MV-4-11 (cell line): ENCODE data around the gene NUCKS1.

Experiments
- DNase-seq: peaks from one replicate; lab custom pipeline; 2025; lab: John Stamatoyannopoulos, UW

Gene NUCKS1

DNA sequence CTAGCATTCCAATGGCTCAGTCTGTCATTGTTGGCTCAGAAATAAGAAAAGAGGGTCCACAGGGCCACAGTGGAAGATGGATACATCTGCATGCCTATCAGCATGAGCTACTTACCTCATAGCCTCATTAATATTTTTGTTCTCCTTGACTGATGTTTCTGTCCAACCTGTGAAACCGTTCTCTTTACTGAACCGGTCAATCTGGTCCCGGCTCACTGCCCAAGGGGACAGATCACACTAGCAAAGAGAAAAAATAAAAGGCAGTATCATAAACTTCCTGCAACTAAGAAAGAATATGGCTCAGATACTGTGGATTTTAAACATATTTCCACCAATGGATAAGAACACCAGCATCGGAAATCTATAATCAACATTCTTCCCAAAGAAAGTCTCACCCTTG lies 20.6 kb upstream of the NUCKS1 start:
- no peak for DNase-seq

DNA sequence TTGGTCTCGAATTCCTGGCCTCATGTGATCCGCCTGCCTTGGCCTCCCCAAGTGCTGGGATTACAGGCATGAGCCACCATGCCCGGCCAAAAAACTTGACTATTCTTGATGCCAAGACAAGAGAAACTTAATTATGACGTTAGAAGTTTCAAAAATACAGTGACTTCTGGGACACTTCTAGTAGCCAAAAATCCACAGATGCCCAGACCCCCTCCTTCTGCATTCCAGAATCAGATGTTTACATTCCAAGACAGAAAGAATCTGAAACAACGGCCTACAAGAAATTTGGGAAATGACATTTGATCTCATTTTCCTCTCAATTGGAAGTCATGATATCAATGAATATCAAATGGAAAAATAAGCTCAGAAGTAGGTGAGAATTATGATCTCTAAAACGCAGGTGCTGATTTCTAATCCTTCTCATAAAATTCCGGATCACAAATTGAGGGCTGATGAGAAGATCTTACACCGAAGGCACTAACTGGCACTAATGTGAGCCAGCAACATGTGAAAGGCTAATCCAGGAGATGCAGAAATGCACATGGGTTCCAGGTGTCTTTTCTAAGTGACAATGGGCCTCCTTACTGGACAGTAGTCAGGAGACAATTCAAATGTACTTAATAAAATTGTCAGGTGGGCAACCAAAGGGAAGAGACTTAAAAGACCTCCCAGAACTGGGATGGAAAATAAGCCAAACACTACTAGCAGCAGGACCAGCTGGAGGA lies 19.8 kb upstream of the NUCKS1 start:
- no peak for DNase-seq

DNA sequence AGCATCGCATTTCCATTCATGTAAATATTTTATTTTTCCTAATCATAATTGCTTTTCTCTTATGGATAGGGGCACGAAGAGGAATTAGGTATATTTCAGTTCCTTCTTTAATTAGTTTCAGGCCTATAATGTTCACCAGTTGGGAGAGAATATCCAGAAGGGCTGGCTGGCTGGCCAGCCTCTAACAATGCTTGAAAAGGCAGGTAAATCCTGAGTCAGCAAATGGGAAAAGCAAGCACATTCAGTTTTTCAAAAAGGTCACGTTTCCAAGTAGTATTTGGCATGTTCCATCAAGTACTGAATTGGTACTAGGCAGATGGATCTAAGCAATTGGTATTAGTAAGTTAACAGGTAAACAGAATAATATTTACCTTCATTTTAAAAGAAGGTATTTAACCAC lies 17.3 kb upstream of the NUCKS1 start:
- DNase-seq, result no peak

DNA sequence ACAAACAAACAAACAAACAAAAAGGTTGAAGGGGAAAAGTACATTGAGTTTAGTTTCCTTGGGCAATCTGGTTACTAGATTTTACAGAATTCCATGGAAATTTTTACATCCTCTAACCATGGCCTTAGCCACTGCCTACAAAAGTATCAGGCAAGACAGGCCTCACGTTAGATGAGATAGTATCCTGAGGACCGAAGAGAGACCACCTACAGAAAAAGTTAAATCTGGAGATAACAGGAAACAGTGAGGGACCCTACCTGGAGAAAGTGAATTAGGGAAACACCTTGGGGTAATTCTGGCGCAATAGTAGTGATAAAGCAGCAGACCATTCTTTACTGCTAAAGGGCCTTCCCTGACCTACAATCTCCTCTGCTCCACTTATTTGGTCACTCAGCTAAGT lies 16.6 kb upstream of the NUCKS1 start:
- DNase-seq, result no peak

DNA sequence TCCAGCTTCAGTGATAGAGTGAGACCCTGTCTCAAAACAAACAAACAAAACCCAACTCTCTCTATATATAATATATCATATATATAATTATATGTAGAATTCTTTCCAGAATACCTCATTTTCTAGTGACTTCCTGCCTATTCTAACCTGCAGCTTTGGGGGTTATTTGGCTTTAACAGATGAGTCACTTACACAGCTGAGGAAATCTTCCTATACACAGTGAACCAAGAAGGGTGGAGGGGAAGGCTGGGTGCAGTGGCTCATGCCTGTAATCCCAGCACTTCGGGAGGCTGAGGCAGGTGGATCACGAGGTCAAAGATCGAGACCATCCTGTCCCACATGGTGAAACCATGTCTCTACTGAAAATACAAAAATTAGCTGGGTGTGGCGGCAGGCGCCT lies 16.1 kb upstream of the NUCKS1 start:
- DNase-seq, result no peak

DNA sequence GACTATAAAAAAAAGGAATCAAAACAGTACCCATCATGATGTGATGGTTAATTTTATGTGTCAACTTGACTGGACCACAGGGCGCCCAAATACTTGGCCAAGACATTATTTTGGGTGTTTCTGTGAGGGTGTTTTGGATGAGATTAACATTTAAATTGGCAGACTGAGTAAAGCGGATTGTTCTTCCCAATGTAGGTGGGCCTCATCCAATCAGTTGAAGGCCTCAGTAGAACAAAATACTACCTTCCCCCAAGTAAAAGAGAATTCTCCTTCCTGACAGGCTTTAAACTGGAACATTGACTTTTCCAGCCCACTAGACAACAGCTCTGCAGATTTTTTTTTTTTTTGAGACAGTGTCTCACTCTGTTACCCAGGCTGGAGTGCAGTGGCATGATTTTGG lies 14.6 kb upstream of the NUCKS1 start:
- no peak for DNase-seq

DNA sequence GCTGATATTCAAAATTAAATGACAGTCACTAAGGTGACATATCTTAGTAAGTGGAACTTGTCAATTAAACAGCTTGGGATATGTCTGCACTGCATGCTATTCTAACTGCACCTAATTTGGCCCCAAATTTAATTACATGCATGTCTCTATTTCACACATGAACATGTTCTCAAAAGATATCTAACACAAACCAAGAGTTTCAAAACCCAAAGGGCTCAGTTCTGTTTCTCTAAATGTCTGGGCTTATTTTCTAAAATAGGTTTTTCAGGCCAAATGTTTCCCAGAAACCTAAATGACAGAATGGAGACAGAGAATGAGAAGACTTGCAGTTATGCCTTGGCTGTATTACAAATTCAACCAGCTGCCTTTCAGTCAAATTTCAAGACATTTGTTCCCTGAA lies 14.0 kb upstream of the NUCKS1 start:
- no peak for DNase-seq

DNA sequence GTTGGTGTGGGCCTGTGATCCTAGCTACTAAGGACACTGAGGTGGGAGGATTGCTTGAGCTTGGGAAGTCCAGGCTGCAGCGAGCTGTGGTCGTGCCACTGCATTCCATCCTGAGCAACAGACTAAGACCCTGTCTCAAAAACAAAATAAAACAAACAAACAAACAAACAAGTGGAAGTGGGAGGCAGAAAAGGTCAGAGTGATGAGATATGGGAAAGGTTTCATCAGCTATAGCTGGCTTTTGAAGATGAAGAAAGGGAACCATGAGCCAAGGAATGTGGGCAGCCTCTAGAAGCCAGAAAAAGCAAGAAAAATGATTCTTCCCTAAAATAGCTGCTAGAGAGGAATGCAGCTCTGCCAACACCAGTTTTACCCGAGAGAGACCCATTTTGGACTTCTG lies 10.6 kb upstream of the NUCKS1 start:
- no peak for DNase-seq

DNA sequence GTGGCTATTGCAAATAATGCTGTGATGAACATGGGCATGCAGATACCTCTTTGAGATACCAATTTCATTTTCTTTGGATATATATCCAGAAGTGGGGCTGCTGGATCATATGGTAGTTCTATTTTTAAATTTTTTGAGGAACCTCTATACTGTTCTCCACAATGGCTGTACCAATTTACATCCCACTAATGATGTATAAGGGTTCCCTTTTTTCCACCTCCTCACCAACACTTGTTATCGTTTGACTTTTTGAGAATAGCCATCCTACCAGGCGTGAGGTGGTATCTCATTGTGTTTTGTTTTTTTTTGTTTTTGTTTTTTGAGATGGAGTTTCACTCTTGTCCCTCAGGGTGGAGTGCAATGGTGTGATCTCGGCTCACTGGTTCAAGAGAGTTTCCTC lies 6.6 kb upstream of the NUCKS1 start:
- no peak for DNase-seq

DNA sequence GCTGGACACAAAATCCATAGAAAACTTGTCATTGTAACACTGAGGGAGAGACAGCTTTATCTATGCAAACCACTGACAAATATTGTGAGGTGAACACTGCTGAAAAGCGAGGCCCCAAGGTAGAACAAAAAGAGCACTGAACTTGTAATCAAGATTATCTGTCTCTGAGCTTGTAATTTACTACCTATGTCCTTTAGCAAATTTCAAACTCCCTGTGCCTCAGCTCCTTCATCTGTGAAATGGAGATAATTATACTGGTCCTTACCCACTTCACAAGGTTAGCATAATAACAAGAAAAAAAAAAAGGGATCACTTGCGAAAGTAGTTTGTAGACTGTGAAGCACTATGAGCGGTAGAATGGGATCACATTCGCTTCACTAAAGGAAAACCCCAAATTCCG lies 4.9 kb upstream of the NUCKS1 start:
- no peak for DNase-seq

DNA sequence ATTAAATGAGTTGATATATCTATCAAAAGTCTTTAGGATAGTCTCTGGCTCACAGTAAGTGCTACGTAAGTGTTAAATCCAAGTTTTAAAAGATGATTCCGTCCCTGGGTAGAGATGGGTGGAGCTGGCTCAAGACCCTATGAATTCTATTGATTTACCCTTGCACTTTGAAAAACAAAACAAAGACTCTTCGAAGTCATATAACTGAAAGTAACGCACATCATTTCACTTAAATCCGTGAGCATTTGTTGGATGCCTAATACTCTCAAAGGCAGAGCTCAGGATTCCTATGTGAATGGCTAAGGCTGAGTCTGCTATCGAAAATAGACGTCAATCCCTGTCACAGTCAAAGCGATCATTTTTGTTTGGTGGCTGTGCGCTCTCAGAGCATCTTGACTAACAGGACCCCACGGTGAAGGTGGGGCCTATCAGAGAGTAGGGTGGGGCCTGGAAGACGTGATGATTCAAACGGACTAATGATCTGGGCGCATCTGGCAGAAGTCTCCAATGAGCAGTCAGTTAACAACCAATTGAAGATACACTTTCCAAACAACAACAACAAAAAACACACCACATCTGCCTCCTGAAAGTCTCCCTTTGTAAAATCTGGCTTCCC lies 1.2 kb upstream of the NUCKS1 start:
- DNase-seq, result no peak

DNA sequence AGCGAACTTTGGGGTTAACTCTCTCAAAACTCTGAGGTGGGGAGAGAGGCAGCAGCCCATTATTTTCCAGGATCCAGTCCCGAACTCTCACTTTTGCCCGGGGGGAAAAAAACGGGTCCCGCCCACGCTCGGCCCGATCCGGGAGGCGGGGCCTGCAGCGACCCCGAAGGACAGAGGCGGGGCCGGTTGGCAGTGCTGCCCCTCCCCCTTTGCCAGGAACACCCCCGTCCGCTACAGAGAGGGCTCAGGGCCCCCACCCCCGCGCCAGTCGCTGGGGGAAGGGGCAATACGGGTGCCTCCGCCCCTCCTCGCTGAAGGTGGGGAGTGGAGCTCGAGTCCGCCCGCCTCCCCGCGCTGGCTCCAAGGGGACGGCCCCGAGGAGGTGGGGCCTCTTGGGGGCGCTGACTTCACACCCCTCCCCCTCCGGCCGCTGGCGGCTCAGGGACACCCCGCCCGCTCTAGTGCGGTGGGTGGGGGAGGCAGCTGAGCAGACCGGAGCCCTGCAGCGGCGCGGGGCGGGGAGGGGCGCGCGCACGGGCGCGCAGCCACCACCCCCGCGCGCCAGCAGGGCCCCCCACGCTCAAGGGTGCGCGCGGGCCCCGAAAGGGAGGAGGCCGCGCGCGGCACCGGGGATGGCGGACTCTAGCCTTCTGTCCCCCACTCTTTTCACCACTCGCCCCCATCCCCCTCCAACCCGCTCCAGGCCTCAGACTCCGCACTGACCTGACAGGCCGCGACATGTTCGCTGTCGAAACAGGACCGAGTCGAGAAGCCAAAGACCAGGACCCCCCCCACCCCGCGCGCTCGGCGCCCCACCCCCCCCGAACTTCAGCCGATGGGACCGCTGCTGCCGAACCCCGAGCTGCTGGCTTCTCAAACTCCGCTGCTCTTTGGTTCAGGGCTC lies 496 bp downstream of the NUCKS1 start:
- peak; percentile 81 for DNase-seq

DNA sequence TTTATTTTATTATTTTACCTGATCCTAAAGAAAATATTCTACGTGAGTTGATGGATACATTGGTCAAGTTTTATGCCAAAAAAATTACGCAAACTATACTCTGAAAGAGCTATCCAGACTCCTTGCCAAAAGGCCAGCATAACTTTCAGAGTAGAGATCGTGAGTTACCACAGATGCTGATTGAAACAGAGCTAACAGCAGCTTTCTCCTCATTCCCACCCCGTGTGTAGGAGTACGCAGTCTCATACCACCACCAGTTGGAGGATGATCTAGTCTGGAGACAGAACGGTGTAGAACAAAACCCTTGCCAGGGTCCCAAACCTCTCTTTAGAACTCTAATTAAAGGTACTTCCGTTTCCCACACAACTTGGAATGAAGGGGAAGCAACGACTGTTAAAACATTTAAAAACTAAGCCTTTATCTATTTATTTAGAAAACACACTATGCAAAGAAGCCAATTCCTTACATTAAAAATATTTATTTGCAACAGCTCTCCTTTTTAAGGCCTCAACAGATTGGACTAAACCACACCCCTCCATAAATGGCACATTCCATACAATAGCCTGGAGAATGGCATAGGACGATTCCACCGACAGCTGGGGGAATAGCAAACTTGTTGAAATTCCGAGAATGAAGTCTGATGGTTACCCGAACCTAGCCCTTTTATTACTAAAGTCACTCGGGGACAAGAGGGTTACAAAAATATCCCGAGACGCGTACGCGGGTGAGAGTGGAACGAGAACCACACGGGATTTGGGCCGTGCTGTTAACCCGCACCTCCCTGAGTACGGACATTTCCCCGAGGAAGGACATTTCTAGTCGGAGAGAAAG lies 1.4 kb downstream of the NUCKS1 start:
- DNase-seq, result peak; percentile 60

DNA sequence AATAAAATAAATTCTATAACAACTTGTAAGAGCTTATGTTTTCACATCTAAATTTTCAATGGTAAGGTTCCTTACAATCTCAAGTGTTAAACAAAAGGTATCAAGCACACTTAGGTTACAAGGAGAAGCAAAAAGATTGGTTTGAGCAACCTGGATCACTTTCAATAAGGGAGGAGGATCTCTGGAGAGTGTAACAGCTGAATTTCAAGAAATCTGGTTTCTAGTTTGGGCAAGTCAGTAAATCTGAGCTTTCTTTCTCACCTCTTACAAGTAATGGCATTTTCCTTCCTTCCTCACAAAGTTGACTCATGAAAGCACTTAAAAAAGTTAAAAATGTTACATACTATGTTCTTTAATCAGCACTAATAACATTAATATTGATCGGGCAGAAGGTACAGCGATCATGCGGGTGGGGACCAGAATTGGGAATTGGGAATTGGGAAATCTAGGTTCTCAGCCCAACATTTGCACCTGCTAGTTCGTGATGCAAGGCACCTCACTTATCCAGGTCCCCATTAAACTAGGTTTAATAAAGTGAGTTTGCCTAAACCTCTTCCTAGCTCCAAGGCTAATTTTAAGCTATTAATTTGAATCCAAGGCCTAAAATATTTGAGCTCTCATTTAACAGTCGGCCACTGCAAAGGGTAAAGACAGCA lies 3.1 kb downstream of the NUCKS1 start:
- DNase-seq, result no peak

DNA sequence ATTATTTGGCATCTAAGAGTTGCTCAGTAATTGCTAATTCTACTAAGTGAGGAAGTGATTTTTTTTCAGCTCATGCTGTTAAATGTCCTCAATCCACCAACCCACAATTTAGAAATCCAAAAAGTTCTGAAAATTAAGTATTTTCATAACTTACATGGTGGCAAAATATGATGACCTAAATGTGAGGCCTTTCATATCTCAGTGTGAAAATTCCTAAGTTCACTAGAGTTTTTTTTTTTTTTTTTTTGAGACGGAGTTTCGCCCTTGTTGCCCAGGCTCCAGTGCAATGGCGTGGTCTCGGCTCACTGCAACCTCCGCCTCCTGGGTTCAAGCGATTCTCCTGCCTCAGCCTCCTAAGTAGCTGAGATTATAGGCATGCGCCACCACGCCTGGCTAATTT lies 5.6 kb downstream of the NUCKS1 start:
- DNase-seq, result no peak

DNA sequence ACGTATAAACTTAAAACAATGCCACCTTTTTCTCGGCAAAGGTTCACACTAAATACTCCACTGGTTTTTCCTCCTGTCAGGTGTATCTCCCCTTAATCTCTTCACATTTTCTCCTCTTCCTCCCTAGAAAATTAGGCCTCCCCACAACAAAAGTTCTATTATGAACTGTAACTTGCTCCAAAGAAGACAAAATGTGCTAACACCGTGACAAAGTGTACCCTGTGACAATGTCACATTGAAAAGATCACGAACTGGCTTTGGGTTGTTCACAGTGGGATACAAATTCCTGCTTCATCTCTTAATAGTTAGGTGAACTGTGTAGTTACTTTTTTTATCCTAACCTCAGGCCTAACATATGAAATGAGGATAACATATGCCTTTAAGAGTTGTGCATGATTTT lies 6.0 kb downstream of the NUCKS1 start:
- no peak for DNase-seq

DNA sequence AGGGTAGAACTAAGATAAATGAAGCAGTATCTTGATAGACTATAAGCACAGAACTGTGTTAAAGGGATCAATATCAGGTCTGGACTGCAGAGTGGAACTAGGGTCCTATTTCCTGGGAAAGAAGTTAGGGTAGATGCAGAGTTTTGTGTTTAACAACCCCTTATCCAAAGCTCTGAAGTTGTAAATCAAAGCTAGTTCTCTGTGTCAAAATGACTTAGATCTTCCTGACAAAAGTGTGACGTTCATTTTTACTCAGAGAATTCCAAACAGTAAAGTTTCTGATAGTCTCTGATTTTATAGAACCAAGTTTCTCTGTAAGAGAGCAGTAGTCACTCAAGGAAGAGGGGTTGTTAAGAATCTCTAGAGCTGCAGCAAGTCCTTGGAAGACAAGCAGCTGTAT lies 8.3 kb downstream of the NUCKS1 start:
- no peak for DNase-seq

DNA sequence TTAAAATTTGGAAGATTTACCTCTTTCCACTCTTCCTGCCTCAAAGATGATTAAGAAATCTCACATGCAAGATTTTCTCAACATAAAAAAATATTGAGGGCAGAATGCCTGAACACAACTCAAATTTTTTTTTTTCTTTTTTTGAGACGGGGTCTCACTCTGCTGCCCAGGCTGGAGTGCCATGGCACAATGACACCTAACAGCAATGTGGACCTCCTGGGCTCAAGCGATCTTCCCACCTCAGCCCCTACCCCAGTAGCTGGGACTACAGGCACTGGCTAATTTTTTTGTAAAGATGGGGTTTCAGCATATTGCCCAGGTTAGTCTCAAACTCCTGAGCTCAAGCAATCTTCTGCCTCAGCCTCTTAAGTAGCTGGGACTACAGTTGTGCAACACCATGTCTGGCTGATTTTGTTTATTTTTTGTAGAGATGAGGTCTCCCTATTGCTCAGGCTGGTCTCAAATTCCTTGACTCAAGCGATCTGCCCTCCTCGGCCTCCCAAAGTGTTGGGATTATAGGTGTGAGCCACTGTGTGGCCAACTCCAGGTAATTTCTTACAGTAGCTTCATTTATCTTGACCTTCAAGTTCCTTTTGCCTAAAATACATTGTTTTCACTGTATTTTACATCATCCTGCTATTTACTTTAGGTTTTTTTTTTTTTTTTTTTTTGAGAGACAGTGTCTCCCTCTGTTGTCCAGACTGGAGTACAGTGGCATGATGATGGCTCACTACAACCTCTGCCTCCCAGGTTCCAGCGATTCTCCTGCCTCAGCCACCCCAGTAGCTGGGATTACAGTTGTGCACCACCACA lies 10.4 kb downstream of the NUCKS1 start:
- DNase-seq, result no peak

DNA sequence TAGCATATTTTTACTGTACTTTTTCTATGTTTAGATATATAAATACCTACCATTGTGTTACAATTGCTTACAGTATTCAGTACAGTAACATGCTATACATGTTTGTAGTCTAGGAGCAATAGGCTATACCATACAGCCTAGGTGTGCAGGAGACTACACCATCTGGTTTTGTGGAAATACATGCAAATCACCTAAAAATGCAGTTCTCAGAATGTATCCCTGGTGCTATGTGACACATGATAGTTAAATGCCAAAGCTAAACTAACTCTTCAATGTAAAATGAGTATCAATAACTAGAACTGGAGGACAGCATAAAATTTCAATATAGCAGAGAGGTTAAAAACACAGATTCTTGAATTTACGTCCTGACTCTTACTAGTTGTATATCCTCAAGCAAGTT lies 14.8 kb downstream of the NUCKS1 start:
- DNase-seq, result no peak

DNA sequence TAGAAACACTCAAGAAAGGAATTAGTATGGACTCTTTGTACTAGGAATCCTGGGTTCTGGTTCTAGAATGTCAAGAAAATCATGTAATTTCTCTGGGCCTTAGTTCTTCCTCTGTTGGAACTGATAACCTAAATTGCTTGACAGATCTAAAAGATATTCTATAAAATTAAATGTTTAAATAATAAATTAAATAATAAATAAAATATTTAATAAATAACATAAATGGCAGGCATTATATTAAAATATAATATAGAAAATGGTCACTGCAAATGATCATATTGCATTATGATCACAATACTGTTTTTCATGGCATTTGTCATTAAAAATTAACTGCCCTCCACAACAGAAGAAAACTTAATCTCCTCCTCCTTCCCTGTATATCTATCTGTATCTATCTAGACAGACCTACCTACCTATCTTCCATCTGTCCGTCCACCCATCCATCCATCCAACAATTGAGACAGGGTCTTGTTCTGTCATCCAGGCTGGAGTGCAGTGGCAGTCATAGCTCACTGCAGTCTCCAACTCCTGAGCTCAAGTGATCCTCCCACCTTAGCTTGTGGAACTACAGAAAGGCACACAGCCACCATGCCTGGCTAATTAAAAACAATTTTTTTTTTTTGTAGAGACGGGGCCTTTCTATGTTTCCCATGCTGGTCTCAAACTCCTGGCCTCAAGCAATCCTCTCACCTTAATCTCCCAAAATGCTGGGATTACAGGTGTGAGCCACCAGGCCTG lies 16.4 kb downstream of the NUCKS1 start:
- no peak for DNase-seq
